ENCODE results near the gene NUDCD3. TPM values are rescaled to one million over a fixed set of nuclear protein-coding genes. Genes with fewer than 3 reads are reported as not detected.

NUDCD3 gene
- total RNA-seq, 1 experiment from 2014 or later: 80.5 TPM

DNA sequence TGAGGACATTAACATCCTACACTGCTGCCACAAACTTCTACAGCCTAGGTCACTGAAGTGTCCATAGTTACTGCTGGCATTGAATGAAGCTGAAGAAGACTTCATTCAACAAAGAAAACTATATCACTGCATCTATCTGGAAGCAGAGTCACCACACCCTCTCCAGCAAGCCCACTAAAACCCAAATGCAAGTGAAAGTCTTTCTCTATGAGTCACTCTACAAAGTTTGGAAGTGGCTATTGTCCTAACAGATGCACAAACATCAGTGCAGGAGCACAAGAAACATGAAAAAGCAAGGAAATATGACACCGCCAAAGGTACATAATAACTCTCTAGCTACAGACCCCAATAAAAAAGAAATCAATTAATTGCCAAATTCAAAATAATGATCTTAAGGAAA lies 121.6 kb downstream of the NUDCD3 start:
- DNase-seq (ENCODE audit: low read depth, low spot score): no peak
- in situ Hi-C loops (cut with HindIII; ENCODE audit: low pct_unique_long_range_greater_than_20kb, low sequenced_read_pairs): no loop called here

- in situ Hi-C loops (cut with HindIII; ENCODE audit: low pct_unique_long_range_greater_than_20kb, low sequenced_read_pairs): no loop called here
- no peak for DNase-seq (ENCODE audit: low read depth, low spot score)
These were observed 122.0 kb downstream of the NUDCD3 start for GRCh38 chr7:44368455-44368854.

DNA sequence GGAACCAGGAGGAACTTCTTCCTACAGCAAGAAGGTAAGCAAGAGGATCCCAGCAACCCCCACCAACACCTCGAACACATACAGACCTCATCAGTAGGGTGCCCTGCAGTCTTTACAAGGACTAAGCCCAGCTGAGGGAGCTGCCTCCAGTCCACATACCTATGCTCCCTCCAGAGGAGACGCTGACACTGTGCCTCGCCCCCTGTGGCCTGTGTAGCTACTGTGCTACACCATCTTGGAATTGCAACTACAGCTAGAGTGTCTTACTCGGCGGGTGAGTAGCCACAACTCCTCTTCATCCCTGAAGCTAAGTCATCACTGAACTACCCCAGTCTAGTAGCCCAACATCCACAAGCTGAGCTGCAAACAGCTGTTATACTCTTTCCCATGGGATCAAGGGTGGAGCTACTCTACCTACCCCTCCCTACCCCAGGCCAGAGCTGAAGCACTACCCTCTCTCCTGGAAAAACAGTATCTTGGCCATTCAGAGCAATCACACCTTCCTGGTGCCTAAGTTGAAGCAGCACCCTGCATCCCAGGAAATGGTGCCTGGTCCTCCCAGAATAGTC lies 122.9 kb downstream of the NUDCD3 start:
- in situ Hi-C loops (cut with HindIII; ENCODE audit: low pct_unique_long_range_greater_than_20kb, low sequenced_read_pairs): no loop called here
- no peak for DNase-seq (ENCODE audit: low read depth, low spot score)

DNA sequence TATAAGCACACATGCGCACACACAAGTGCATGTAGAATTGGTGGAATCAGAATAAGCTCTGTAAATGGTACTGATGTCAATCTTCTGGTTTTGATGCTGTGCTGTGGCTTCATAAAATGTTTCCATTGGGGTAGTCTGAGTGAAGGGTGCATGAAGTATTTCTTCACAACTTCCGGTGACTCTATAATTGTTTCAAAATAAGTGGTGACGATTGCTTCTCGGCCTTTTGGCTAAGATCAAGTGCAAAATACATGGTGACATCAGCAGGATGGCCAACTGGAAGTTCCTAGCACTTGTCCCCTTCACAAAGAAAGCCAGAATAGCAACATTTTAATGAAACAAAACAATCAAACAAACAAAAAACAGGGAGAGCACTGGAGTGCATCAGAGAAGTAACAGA lies 123.5 kb downstream of the NUDCD3 start:
- in situ Hi-C loops (cut with HindIII; ENCODE audit: low pct_unique_long_range_greater_than_20kb, low sequenced_read_pairs): no loop called here
- no peak for DNase-seq (ENCODE audit: low read depth, low spot score)

DNA sequence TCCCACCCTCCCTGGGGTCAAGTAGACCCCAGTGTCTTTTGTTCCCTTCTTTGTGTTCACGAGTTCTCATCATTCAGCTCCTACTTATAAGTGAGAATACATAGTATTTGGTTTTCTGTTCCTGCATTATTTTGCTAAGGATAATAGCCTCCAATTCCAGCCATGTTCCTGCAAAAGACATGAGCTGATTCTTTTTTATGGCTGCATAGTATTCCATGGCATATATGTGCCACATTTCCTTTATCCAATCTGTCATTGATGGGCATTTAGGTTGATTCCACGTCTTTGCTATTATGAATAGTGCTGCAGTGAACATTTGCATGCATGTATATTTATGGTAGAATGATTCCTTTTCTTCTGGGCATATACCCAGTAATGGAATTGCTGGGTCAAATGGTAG lies 136.8 kb downstream of the NUDCD3 start:
- in situ Hi-C loops (cut with HindIII; ENCODE audit: low pct_unique_long_range_greater_than_20kb, low sequenced_read_pairs): no loop called here
- DNase-seq (ENCODE audit: low read depth, low spot score): no peak

- peak; percentile 62 for DNase-seq (ENCODE audit: low read depth, low spot score)
- in situ Hi-C loops (cut with HindIII; ENCODE audit: low pct_unique_long_range_greater_than_20kb, low sequenced_read_pairs): no loop called here
These were observed 141.3 kb downstream of the NUDCD3 start for GRCh38 chr7:44348851-44349781.

DNA sequence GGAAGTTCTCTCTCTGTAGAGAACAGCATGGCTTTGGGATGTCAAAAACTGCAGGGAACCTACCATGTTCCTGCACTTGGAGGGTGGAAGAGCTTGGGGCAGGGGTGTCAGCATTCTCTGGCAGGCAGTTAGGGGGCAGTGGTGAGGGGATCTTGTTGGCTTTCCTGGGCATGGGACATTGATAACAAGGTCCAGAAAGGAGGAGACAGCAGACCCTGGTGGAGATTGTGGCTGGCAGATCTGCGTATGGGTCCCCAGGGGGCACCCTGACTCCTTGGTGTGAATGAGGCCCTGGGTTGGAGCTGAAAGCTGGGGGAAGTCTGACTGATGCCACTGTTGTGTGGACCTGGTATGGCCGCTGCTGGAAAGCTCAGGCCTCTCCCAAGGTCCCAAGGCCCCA lies 142.2 kb downstream of the NUDCD3 start:
- peak; percentile 69 for DNase-seq (ENCODE audit: low read depth, low spot score)
- in situ Hi-C loops (cut with HindIII; ENCODE audit: low pct_unique_long_range_greater_than_20kb, low sequenced_read_pairs): no loop called here

GRCh38 chr7:44347546-44348114 lies 142.8 kb downstream of the NUDCD3 start:
- in situ Hi-C loops (cut with HindIII; ENCODE audit: low pct_unique_long_range_greater_than_20kb, low sequenced_read_pairs): no loop called here
- DNase-seq (ENCODE audit: low read depth, low spot score): no peak

- in situ Hi-C loops (cut with HindIII; ENCODE audit: low pct_unique_long_range_greater_than_20kb, low sequenced_read_pairs): no loop called here
- DNase-seq (ENCODE audit: low read depth, low spot score): no peak
These were observed 144.4 kb downstream of the NUDCD3 start for GRCh38 chr7:44346063-44346462.

DNA sequence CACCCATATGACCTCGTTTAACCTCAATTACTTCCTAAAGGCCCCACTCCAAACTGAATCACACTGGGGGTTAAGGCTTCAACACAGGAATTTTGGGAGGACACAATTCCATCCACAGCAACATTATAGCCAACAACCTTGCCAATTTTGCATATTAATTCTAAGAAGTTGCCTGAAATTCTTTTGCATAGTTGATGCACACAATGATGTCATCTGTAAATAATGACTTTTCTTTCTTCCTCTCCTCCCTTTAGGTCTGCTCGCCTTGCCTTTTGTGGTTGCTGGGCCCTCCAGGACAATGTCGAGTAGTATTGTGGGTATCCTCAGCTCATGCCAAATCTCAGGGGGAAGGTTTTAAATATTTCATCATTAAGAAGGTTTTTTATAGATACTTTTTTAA lies 149.1 kb downstream of the NUDCD3 start:
- in situ Hi-C loops (cut with HindIII; ENCODE audit: low pct_unique_long_range_greater_than_20kb, low sequenced_read_pairs): no loop called here

DNA sequence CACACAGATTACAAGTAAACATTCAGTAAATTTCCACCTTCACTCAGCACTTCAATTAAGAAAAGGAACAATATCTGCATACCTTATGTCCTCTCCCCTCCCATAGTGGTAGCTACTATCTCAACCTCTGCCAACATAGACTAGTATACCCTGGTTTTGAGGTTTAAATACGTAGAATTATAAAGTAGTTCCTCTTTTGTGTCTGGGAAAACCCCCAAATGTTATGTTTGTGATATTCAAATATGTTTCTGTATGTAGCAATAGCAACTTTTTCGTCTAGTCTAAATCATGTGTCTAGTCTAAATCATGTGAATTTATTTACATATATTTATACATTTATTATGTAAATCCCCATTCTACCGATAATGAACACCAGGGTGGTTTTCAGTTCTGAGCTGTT lies 151.9 kb downstream of the NUDCD3 start:
- no peak for DNase-seq (ENCODE audit: low read depth, low spot score)
- in situ Hi-C loops (cut with HindIII; ENCODE audit: low pct_unique_long_range_greater_than_20kb, low sequenced_read_pairs): no loop called here

More for the DNA sequence above, 149.1 kb downstream of the NUDCD3 start:
- DNase-seq (ENCODE audit: low read depth, low spot score): no peak

DNA sequence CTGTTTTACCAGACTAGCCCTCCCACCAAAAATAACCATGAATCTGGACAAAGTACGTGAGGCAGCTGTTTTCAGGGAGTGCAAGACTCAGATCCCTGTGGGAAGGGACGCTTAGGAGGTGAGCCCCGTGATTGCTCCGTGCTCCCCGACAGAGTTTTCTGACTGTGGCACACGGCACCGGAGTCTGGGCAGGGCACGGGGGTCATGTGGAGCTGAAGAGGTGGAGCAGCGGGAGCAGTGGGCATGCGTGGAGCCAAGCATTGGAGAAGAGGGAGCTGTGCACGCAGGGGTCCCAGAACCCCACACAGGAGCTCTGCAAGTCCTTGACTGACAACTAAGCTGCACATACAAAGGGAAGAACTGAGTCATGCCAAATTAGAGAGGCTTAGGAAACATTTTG lies 154.0 kb downstream of the NUDCD3 start:
- DNase-seq (ENCODE audit: low read depth, low spot score): no peak
- in situ Hi-C loops (cut with HindIII; ENCODE audit: low pct_unique_long_range_greater_than_20kb, low sequenced_read_pairs): no loop called here

GRCh38 chr7:44335184-44335583 lies 155.3 kb downstream of the NUDCD3 start:
- no peak for DNase-seq (ENCODE audit: low read depth, low spot score)
- in situ Hi-C loops (cut with HindIII; ENCODE audit: low pct_unique_long_range_greater_than_20kb, low sequenced_read_pairs): no loop called here

GRCh38 chr7:44334734-44335097 lies 155.7 kb downstream of the NUDCD3 start:
- in situ Hi-C loops (cut with HindIII; ENCODE audit: low pct_unique_long_range_greater_than_20kb, low sequenced_read_pairs): no loop called here

DNA sequence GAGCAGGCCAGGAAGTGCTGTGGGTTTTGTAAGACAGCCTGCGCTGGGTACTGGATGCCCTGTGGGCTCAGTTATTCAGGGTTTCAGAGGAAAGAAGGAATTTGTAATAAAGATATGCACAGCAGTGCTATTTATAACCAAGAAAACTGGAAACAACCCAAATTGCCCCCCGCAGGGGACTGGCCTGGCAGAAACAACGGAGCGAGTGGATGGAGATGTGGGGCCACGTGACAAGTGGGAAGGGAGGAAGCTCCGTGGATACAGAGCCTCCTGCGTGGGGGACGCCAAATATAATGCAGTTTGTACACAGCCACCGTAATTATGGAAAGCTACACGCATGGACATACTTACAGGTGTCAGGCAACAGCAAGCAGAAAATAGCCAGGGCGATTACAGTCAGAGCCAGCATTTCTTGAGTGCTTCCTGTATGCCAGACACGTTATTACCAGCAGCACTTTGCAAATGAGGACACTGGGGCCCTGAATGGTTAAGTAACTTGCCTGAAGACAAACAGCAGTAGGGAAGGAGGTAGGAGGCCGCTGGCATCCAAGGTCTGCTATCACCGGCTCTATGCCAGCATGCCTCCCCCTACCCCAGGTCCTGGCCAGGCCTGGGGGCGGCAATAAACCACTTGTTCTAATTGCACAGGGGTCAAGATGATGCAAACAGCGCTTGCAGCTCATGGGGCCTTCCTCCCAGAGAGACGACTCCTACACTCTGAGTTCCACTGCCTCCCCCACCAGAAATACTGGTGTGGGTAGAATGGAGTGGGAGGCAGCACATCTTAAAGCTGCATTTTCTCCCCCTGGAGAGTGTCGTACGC lies 156.3 kb downstream of the NUDCD3 start:
- in situ Hi-C loops (cut with HindIII; ENCODE audit: low pct_unique_long_range_greater_than_20kb, low sequenced_read_pairs): no loop called here
- no peak for DNase-seq (ENCODE audit: low read depth, low spot score)

More at GRCh38 chr7:44334734-44335097, 155.7 kb downstream of the NUDCD3 start:
- DNase-seq (ENCODE audit: low read depth, low spot score): no peak

DNA sequence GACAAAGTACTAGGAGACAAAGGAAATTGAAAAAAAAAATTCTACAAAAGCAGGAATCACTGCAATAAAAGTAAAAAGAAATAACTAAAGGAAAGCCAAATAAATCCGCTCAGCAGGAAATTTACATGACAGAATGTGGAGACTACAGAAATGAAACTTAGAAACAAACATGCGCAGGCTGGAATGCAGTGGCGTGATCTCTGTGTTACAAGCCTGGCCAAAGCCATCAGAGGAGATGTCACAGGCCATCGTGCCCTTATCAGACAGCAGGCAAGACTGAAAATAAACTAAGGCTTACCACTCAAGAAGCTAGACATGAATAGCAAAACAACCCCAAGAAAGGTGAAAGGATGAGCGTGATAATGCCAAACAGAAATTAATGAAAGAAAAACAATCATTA lies 158.8 kb downstream of the NUDCD3 start:
- in situ Hi-C loops (cut with HindIII; ENCODE audit: low pct_unique_long_range_greater_than_20kb, low sequenced_read_pairs): no loop called here

DNA sequence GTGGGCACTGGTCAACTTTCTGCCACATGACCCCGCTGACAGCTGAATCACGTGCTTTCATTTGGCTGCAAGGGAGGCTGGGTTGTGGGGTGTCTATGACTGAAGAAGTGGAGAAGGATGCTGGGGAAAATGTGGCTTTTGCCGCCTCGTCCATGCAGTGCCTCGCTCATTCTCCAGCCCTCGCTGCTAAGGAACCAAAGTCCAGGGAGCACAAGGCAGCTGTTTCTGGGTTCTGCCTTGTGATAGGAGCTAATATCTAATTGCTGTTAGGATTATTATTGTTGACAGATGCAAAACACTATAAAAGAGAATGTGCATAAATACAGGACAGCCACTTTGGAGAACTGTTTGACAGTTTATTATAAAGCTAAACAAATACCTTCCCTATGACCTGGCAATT lies 160.1 kb downstream of the NUDCD3 start:
- in situ Hi-C loops (cut with HindIII; ENCODE audit: low pct_unique_long_range_greater_than_20kb, low sequenced_read_pairs): no loop called here
- no peak for DNase-seq (ENCODE audit: low read depth, low spot score)

More for the DNA sequence above, 158.8 kb downstream of the NUDCD3 start:
- no peak for DNase-seq (ENCODE audit: low read depth, low spot score)

DNA sequence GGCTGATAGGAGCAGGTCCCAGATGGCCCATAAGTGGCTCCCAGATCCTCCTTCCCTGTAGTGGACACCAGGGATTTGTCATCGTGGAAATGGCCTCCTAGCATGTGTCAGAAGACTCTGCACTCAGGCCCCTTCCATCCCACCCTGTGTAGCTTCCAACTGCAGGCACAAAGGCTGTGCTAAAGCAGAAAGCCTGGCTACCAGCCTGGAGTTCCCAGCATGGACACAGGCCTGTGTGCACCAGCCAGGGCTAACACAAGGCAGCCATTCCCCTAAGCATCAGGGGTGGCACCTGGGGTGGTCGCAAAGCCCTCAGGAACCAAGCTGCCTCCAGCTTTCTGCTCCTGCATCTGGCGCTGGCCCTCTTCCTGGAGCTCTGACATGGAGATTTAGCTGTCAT lies 160.6 kb downstream of the NUDCD3 start:
- no peak for DNase-seq (ENCODE audit: low read depth, low spot score)
- in situ Hi-C loops (cut with HindIII; ENCODE audit: low pct_unique_long_range_greater_than_20kb, low sequenced_read_pairs): no loop called here

Data from SK-MEL-5 (cell line).